Osteoblast (primary cell): ENCODE results near the gene KIAA1217. TPM values are rescaled to one million over a fixed set of nuclear protein-coding genes. Genes with fewer than 3 reads are reported as not detected.

Source experiments
- DNase-seq: peaks from one replicate; pipeline ENCODE4 v3.0.0; 2011; ENCODE audit warnings: low spot score, mixed read lengths; ENCODE audit not compliant: insufficient read length; ENCODE audit errors: missing footprints
- H2AFZ ChIP-seq: 2 replicates; pipeline ENCODE4 v1.6.0; 2011; ENCODE audit warnings: mild to moderate bottlenecking, low read length
- H3K27ac ChIP-seq: 2 replicates; pipeline ENCODE4 v1.5.1; 2011; ENCODE audit warnings: mild to moderate bottlenecking, low read depth, low read length, moderate library complexity
- H3K27me3 ChIP-seq: 2 replicates; pipeline ENCODE4 v1.6.0; 2012; ENCODE audit warnings: mild to moderate bottlenecking, control low read depth, inconsistent platforms, low read length, moderate library complexity; ENCODE audit not compliant: insufficient read depth
- H3K36me3 ChIP-seq: 2 replicates; pipeline ENCODE4 v1.5.1; 2011; ENCODE audit warnings: mild to moderate bottlenecking, low read length, control low read depth, moderate library complexity; ENCODE audit not compliant: insufficient read depth
- H3K4me1 ChIP-seq: 2 replicates; pipeline ENCODE4 v1.5.1; 2011; ENCODE audit warnings: mild to moderate bottlenecking, low read length, control low read depth, moderate library complexity; ENCODE audit not compliant: insufficient read depth
- H3K4me2 ChIP-seq: 2 replicates; pipeline ENCODE4 v1.6.0; 2011; ENCODE audit warnings: mild to moderate bottlenecking, low read length; ENCODE audit not compliant: insufficient read depth
- H3K4me3 ChIP-seq: fragments of 200-600 bp; sonication (generic); 3 replicates; pipeline ENCODE4 v1.5.1; 2012; ENCODE audit warnings: mild to moderate bottlenecking, low read length, inconsistent platforms; ENCODE audit not compliant: insufficient read depth
- H3K79me2 ChIP-seq: 2 replicates; pipeline ENCODE4 v1.6.0; 2012; ENCODE audit warnings: mild to moderate bottlenecking, low read length, control low read depth, inconsistent platforms; ENCODE audit not compliant: insufficient read depth
- H3K9me3 ChIP-seq: 2 replicates; pipeline ENCODE4 v1.5.1; 2011; ENCODE audit warnings: low read depth, low read length, control low read depth
- H4K20me1 ChIP-seq: 2 replicates; pipeline ENCODE4 v1.6.0; 2012; ENCODE audit warnings: mild to moderate bottlenecking, low read length, control low read depth; ENCODE audit not compliant: insufficient read depth
- total RNA-seq: library from RNA; depleted of rRNA; stranded (reverse); fragments of >200 nt; gene quantifications from 2 replicates; pipeline ENCODE4 v1.2.3, GENCODE V29; 2012
- TF ChIP-seq, protein P1 (sequence below): IDR thresholded peaks from 2 replicates; pipeline ENCODE4 v1.5.1; 2011; ENCODE audit warnings: mild to moderate bottlenecking, low read depth, low read length, moderate library complexity; ENCODE audit errors: extremely low read depth

The KIAA1217 gene
- total RNA-seq, 1 donor = 51.0 TPM

DNA sequence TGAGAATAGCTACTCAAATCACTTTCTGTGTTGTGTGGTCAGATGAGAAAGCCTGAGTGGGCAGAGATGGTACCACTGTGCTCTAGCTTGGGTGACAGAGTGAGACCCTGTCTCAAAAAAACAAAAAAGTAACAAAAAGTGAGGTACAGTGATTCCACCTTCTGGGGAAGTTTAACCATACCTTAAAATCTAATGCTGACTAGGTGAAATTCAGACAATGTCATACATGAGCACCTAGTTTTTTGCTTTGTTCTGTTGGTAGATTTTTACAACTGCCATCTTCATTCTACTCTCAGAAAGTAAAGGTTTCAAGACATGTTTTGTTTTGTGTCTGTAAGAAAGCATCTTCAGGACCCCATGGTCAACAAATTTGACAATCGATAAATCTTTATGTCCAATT, 370.5 kb downstream of the KIAA1217 start:
- Histone ChIP-seq H3K4me3 (no peak overlapping the region), H3K36me3 (peaks cover 6% of the 10 kb centered on the region), H3K4me1 (no peaks in the 10 kb centered on the region), H3K27me3 (no peaks in the 10 kb centered on the region), H3K9me3 (no peaks in the 10 kb centered on the region), H3K27ac (no peak overlapping the region), H4K20me1 (no peaks in the 10 kb centered on the region), H3K79me2 (no peaks in the 10 kb centered on the region), H3K4me2 (no peak overlapping the region), H2AFZ (no peak overlapping the region)
- DNase-seq = no peak
- TF ChIP-seq, protein P1, sequence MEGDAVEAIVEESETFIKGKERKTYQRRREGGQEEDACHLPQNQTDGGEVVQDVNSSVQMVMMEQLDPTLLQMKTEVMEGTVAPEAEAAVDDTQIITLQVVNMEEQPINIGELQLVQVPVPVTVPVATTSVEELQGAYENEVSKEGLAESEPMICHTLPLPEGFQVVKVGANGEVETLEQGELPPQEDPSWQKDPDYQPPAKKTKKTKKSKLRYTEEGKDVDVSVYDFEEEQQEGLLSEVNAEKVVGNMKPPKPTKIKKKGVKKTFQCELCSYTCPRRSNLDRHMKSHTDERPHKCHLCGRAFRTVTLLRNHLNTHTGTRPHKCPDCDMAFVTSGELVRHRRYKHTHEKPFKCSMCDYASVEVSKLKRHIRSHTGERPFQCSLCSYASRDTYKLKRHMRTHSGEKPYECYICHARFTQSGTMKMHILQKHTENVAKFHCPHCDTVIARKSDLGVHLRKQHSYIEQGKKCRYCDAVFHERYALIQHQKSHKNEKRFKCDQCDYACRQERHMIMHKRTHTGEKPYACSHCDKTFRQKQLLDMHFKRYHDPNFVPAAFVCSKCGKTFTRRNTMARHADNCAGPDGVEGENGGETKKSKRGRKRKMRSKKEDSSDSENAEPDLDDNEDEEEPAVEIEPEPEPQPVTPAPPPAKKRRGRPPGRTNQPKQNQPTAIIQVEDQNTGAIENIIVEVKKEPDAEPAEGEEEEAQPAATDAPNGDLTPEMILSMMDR = no peak

DNA sequence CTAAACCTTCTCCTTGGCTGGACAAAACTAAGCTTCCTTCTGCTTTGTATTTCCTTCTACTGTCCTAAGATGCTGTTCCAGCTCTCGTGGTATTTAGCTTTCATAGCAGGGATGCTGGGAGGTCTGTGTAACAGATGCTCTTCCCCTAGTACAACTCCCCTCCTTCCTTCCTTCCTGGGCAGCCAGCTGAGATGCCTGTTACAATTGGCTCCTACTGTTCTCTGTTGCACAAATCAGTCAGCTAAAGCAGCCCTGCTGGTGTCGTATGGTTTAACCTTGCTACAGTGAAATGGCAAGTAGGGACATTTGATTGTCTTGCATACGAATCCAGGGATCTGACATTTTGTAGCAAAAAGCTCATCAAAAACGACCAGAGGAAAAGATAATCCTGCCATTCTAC, 371.0 kb downstream of the KIAA1217 start:
- TF ChIP-seq, protein P1 = no peak
- Histone ChIP-seq H3K79me2 (no peaks in the 10 kb centered on the region), H3K9me3 (no peaks in the 10 kb centered on the region), H4K20me1 (no peaks in the 10 kb centered on the region), H3K27ac (no peak overlapping the region), H2AFZ (no peak overlapping the region), H3K4me1 (no peaks in the 10 kb centered on the region), H3K4me3 (no peak overlapping the region), H3K36me3 (peaks cover 6% of the 10 kb centered on the region), H3K27me3 (no peaks in the 10 kb centered on the region), H3K4me2 (no peak overlapping the region)
- DNase-seq = no peak

DNA sequence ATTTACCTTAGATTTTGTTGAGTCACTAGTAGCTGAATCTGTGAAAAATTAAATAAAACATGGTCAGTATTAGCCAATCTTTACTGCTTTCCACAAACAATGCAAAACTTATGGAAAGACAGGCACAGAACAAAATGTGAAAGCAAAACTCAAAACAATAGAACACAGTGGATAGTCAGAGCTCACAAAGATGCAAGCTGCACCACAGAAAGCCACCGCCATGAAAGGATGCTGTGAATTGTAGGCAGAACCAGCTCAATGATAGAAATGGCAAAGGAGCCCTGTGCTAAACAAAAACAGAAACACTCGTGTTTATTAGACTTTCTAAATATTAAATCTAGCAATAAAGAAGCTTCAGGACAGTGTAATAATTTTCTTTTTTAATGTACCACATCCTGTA, 380.3 kb downstream of the KIAA1217 start:
- no peaks in the 10 kb centered on the region for H4K20me1 ChIP-seq
- no peaks in the 10 kb centered on the region for H3K79me2 ChIP-seq
- H2AFZ ChIP-seq = no peak overlapping the region
- peaks cover 66% of the 10 kb centered on the region for H3K36me3 ChIP-seq
- no peak overlapping the region for H3K27ac ChIP-seq
- no peaks in the 10 kb centered on the region for H3K27me3 ChIP-seq
- no peaks in the 10 kb centered on the region for H3K9me3 ChIP-seq
- no peak overlapping the region for H3K4me2 ChIP-seq
- H3K4me1 ChIP-seq = no peaks in the 10 kb centered on the region
- TF ChIP-seq, protein P1 = no peak
- DNase-seq = no peak
- no peak overlapping the region for H3K4me3 ChIP-seq

- Histone ChIP-seq H3K9me3 (no peaks in the 10 kb centered on the region), H4K20me1 (no peaks in the 10 kb centered on the region), H2AFZ (no peak overlapping the region), H3K36me3 (peaks cover 81% of the 10 kb centered on the region), H3K4me3 (no peak overlapping the region), H3K79me2 (no peaks in the 10 kb centered on the region), H3K4me1 (no peaks in the 10 kb centered on the region), H3K4me2 (no peak overlapping the region), H3K27ac (no peak overlapping the region), H3K27me3 (no peaks in the 10 kb centered on the region)
- DNase-seq = no peak
- TF ChIP-seq, protein P1 = no peak
These were observed 381.9 kb downstream of the KIAA1217 start for GRCh38 chr10:24590697-24591457.
